Activated CD8-positive, alpha-beta T cell treated with anti-CD3 and anti-CD28 coated beads, Interleukin-2, amount 10 ng/mL, durations not matched to agents 7 days and 5 days (primary cell): ENCODE measurements around the gene GATAD1. TPM values are rescaled to one million over a fixed set of nuclear protein-coding genes. Genes with fewer than 3 reads are reported as not detected.
"Not testable (repeated sequence)": the region's sequence is repeated elsewhere in the genome, so short reads cannot be mapped to it uniquely, and the experiment has no call there.

Source experiments
- ATAC-seq: fragments of 150-1000 bp; cut with Tn5 transposase; one replicate; pipeline ENCODE4 v1.10.0; 2021; ENCODE audit warnings: moderate library complexity
- CTCF ChIA-PET: fragments of 350-600 bp; sonication (Branson Sonifier 250); formaldehyde crosslinking; loops from one replicate; lab custom pipeline; 2021; ENCODE audit warnings: antibody characterized with exemption; lab: Charles Lee
- POLR2A ChIA-PET: fragments of 350-600 bp; sonication (Branson Sonifier 250); formaldehyde crosslinking; loops from one replicate; lab custom pipeline; 2021; ENCODE audit warnings: antibody characterized with exemption; lab: Charles Lee
- DNase-seq: peaks from one replicate; pipeline ENCODE4 v3.0.0-alpha.2; 2020
- H3K27ac Mint-ChIP-seq: one replicate; pipeline ENCODE4 v1.8.0; 2021; ENCODE audit warnings: mild to moderate bottlenecking, mixed read lengths
- H3K27me3 Mint-ChIP-seq: one replicate; pipeline ENCODE4 v1.8.0; 2021; ENCODE audit warnings: low read depth, mixed read lengths
- H3K36me3 Mint-ChIP-seq: one replicate; pipeline ENCODE4 v1.8.0; 2021; ENCODE audit warnings: low read depth, mixed read lengths
- H3K4me1 Mint-ChIP-seq: one replicate; pipeline ENCODE4 v1.8.0; 2021; ENCODE audit warnings: low read depth, mixed read lengths
- H3K4me3 Mint-ChIP-seq: one replicate; pipeline ENCODE4 v1.8.0; 2021; ENCODE audit warnings: mild to moderate bottlenecking, mixed read lengths
- H3K9me3 Mint-ChIP-seq: one replicate; pipeline ENCODE4 v1.8.0; 2022; ENCODE audit warnings: mixed read lengths; ENCODE audit not compliant: insufficient read depth
- total RNA-seq, 2 experiments: library from RNA; stranded (reverse); gene quantifications; one replicate each; pipeline ENCODE4 v1.2.3, GENCODE V29; 2021

Gene GATAD1
- total RNA-seq, 2 experiments from 2014 or later, result 11.4 to 12.4 TPM

GRCh38 chr7:92437956-92438491 lies 9.3 kb upstream of the GATAD1 start:
- ATAC-seq, result no peak
- ChIA-PET CTCF (interaction anchor here (1.3 kb wide), 1 partner anchor 23 kb away, joined by 3 read pairs; no protein-coding TSS in a partner anchor), POLR2A (interaction anchor here (0.7 kb wide), 1 partner anchor 231 kb away, joined by 4 read pairs; no protein-coding TSS in a partner anchor)
- Mint-ChIP-seq H3K4me1 (no peaks in the 10 kb centered on the region), H3K27me3 (no peaks in the 10 kb centered on the region), H3K27ac (no peak overlapping the region), H3K36me3 (no peaks in the 10 kb centered on the region), H3K4me3 (no peak overlapping the region), H3K9me3 (no peaks in the 10 kb centered on the region)
- DNase-seq, result no peak

- H3K27me3 Mint-ChIP-seq, H3K9me3 Mint-ChIP-seq, DNase-seq, ATAC-seq, POLR2A ChIA-PET, H3K4me3 Mint-ChIP-seq, H3K27ac Mint-ChIP-seq, H3K36me3 Mint-ChIP-seq, H3K4me1 Mint-ChIP-seq, CTCF ChIA-PET: not testable (repeated sequence)
Measured at GRCh38 chr7:92442720-92443119, 4.6 kb upstream of the GATAD1 start.

- peaks cover 18% of the 10 kb centered on the region for H3K36me3 Mint-ChIP-seq
- H3K4me3 Mint-ChIP-seq, result peak overlapping the region; percentile 76
- DNase-seq (no peak), ATAC-seq (no peak)
- H3K9me3 Mint-ChIP-seq, result no peaks in the 10 kb centered on the region
- CTCF ChIA-PET, result interaction anchor here (0.6 to 6.4 kb wide), 33 partner anchors 11 to 1357 kb away, joined by 3 to 84 read pairs (median 5); partner anchors contain the start of genes AKAP9, ANKIB1, CYP51A1 and KRIT1
- POLR2A ChIA-PET, result interaction anchor here (0.8 to 2.9 kb wide), 13 partner anchors 15 to 1402 kb away, joined by 3 to 33 read pairs (median 5); partner anchors contain the start of genes AKAP9, ANKIB1, CYP51A1 and KRIT1
- peak overlapping the region; percentile 93 for H3K27ac Mint-ChIP-seq
- no peaks in the 10 kb centered on the region for H3K27me3 Mint-ChIP-seq
- H3K4me1 Mint-ChIP-seq, result peaks cover 7% of the 10 kb centered on the region
Measured at GRCh38 chr7:92446869-92447344, 375 bp upstream of the GATAD1 start.

DNA sequence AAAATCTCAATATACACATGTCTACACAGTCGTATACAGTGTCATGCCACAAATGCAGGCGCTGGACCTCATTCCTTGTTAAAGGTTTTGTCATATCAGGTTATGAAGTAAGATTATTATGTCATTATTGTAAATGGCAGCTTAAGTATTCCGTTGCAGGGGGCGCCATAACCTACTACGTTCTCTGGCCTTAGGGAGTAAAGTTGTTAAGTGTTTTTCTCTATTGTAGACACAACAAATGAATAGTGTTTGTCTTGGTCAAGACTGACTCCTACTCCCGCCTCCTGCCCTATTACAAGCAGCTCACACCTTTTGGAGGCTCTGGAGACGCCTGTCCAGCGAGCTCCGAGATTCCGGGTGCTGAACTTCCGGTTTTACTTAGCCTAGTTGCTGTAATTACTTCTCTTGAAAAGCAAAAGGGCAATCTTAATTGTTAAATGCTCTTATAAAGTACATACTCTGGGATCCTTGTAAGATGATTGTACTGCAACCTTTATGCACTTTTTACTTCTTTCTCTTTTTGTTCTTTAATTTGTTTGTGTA lies 994 bp downstream of the GATAD1 start:
- Mint-ChIP-seq H3K9me3 (no peaks in the 10 kb centered on the region), H3K4me1 (peaks cover 7% of the 10 kb centered on the region), H3K4me3 (peak overlapping the region; percentile 76), H3K27me3 (no peaks in the 10 kb centered on the region), H3K27ac (peak overlapping the region; percentile 86), H3K36me3 (peaks cover 24% of the 10 kb centered on the region)
- DNase-seq (peak; percentile 81), ATAC-seq (peak; percentile 63)
- ChIA-PET CTCF (interaction anchor here (0.9 to 6.4 kb wide), 27 partner anchors 9 to 623 kb away, joined by 3 to 84 read pairs (median 7); partner anchors contain the start of genes ANKIB1, CYP51A1, KRIT1 and MTERF1), POLR2A (interaction anchor here (0.5 to 2.9 kb wide), 14 partner anchors 8 to 568 kb away, joined by 3 to 33 read pairs (median 6); partner anchors contain the start of genes ANKIB1, CYP51A1, KRIT1 and LRRD1)

DNA sequence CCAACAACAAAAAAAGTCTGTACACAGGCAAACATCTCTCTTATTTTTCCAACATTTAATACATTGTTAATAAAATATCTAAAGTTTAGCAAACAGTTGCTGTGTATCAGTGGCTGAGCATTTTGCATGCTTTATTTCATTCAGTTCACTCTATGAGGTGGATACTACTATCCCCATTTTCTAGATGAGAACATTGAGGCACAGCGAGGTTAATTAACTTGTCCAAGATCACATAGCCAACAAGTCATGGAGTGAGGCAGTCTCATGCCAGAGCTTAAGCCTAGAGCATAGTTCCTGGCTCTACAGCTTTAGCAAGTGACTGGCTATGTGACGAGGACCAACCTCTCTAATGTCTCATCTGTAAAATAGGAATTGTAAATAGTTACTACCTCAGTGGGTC lies 4.4 kb downstream of the GATAD1 start:
- H3K9me3 Mint-ChIP-seq, result no peaks in the 10 kb centered on the region
- H3K4me3 Mint-ChIP-seq, result no peak overlapping the region
- H3K27ac Mint-ChIP-seq, result no peak overlapping the region
- ATAC-seq (no peak), DNase-seq (no peak)
- CTCF ChIA-PET, result interaction anchor here (2.0 to 4.0 kb wide), 2 partner anchors 9 to 28 kb away, joined by 12 to 17 read pairs; no protein-coding TSS in a partner anchor
- no peaks in the 10 kb centered on the region for H3K27me3 Mint-ChIP-seq
- POLR2A ChIA-PET, result no interaction called here
- H3K4me1 Mint-ChIP-seq, result peaks cover 5% of the 10 kb centered on the region
- peaks cover 39% of the 10 kb centered on the region for H3K36me3 Mint-ChIP-seq

DNA sequence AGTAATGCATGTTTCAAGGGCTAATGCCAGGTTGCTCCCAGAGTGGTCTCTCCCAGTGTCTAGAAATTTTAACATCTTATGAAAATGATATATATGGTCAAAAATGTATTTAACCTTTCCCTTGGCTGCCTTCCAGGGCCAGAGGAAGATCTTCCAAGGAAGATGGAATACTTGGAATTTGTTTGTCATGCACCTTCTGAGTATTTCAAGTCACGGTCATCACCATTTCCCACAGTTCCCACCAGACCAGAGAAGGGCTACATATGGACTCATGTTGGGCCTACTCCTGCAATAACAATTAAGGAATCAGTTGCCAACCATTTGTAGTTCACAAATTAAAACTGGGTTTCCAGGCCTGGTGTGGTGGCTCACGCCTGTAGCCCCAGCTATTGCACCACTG lies 9.0 kb downstream of the GATAD1 start:
- POLR2A ChIA-PET, result interaction anchor here (0.8 kb wide), 1 partner anchor 8 kb away, joined by 3 read pairs; no protein-coding TSS in a partner anchor
- ATAC-seq (no peak), DNase-seq (no peak)
- no peak overlapping the region for H3K4me3 Mint-ChIP-seq
- peaks cover 28% of the 10 kb centered on the region for H3K36me3 Mint-ChIP-seq
- no peaks in the 10 kb centered on the region for H3K4me1 Mint-ChIP-seq
- no peaks in the 10 kb centered on the region for H3K27me3 Mint-ChIP-seq
- CTCF ChIA-PET, result no interaction called here
- H3K9me3 Mint-ChIP-seq, result no peaks in the 10 kb centered on the region
- no peak overlapping the region for H3K27ac Mint-ChIP-seq

- Mint-ChIP-seq H3K9me3 (no peaks in the 10 kb centered on the region), H3K36me3 (peaks cover 12% of the 10 kb centered on the region), H3K4me1 (no peaks in the 10 kb centered on the region), H3K27me3 (no peaks in the 10 kb centered on the region), H3K4me3 (no peak overlapping the region), H3K27ac (no peak overlapping the region)
- POLR2A ChIA-PET, result no interaction called here
- DNase-seq, result no peak
- no peak for ATAC-seq
- CTCF ChIA-PET, result interaction anchor here (0.9 to 3.1 kb wide), 4 partner anchors 10 to 629 kb away, joined by 3 to 33 read pairs (median 10); partner anchors contain the start of gene GATAD1
Measured at GRCh38 chr7:92460109-92460508, 12.8 kb downstream of the GATAD1 start.

DNA sequence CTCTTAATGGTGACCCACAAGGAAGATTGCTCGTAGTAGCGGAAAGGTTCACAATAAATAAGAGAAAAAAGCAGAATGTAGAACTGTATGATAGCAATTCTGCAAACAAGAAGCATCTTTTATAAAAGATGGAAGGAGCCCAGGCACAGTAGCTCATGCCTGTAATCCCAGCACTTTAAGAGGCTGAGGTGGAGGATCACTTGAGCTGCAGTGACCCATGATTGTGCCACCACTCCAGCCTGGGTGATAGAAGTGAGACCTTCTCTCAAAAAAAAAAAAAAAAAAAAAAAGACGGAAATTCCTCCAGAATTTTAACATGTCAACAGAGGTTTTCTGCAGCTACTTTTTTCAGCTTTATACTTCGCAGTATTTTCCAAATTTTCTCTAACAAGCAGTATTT lies 13.2 kb downstream of the GATAD1 start:
- Mint-ChIP-seq H3K9me3 (no peaks in the 10 kb centered on the region), H3K27ac (no peak overlapping the region), H3K4me3 (no peak overlapping the region), H3K4me1 (no peaks in the 10 kb centered on the region), H3K36me3 (peaks cover 12% of the 10 kb centered on the region), H3K27me3 (no peaks in the 10 kb centered on the region)
- DNase-seq (no peak), ATAC-seq (no peak)
- ChIA-PET POLR2A (no interaction called here), CTCF (interaction anchor here (0.6 to 3.1 kb wide), 10 partner anchors 10 to 630 kb away, joined by 3 to 33 read pairs (median 4); partner anchors contain the start of genes ANKIB1, GATAD1 and KRIT1)

DNA sequence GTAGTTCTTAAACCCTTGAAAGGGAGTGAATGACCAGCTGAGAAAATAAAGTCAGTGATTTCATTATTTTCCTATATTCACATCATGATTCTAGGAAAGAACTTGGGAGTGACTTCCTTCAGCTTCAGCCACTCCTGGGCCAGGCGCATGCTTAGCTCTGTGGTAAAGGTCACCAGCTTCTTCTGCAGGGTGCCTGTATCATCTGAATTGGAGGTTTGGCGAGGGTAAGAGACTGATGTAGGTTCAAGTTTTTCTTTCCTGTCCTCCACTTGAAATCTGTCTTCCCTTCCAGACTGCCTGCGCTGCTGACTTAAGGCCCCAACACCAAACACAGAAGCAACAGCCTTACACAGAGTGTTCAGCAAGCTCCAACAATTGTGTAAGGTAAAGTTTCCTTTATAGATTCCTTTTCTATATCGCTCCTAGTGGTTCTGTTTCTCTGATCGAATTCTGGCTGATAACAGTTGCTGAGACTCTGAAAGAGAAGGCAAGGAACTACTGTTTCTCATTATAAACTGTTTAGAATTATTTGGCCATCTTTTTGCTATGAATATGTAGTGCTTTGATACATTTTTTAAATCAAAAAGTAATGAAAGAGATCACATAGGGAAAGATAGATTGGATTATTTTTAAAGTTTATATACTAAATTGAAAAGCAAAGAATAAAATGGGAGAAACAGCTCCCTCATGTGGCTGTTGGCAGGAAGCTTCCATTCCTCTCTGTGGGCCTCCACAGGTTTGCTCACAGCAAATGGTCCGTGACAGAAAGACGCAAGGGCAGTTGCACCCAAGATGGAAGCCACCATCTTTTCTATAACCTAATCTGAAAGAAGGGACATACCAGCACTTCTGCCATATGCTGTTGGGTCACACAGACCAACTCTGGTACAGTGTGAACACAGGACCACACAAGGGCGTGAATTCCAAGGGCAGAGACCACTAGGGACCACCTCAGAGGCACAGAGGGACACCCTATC lies 14.0 kb downstream of the GATAD1 start:
- Mint-ChIP-seq H3K27ac (no peak overlapping the region), H3K4me1 (no peaks in the 10 kb centered on the region), H3K9me3 (no peaks in the 10 kb centered on the region), H3K4me3 (no peak overlapping the region), H3K27me3 (no peaks in the 10 kb centered on the region), H3K36me3 (peaks cover 7% of the 10 kb centered on the region)
- ChIA-PET POLR2A (interaction anchor here (0.8 kb wide), 1 partner anchor 14 kb away, joined by 3 read pairs; the partner anchor contains the start of gene GATAD1), CTCF (interaction anchor here (0.6 to 3.1 kb wide), 16 partner anchors 9 to 631 kb away, joined by 3 to 33 read pairs (median 3); partner anchors contain the start of genes ANKIB1, GATAD1, KRIT1 and PEX1)
- peak; percentile 76 for ATAC-seq
- peak; percentile 51 for DNase-seq

- Mint-ChIP-seq H3K4me3 (no peak overlapping the region), H3K27ac (no peak overlapping the region), H3K9me3 (no peaks in the 10 kb centered on the region), H3K36me3 (peaks cover 3% of the 10 kb centered on the region), H3K4me1 (no peaks in the 10 kb centered on the region), H3K27me3 (no peaks in the 10 kb centered on the region)
- no peak for ATAC-seq
- ChIA-PET CTCF (interaction anchor here (2.3 to 3.1 kb wide), 2 partner anchors 15 to 38 kb away, joined by 12 to 33 read pairs; partner anchors contain the start of gene GATAD1), POLR2A (no interaction called here)
- DNase-seq, result no peak
Measured at GRCh38 chr7:92462560-92462959, 15.3 kb downstream of the GATAD1 start.

GRCh38 chr7:92464515-92464914 lies 17.2 kb downstream of the GATAD1 start:
- Mint-ChIP-seq H3K27ac (no peak overlapping the region), H3K4me1 (no peaks in the 10 kb centered on the region), H3K4me3 (no peak overlapping the region), H3K27me3 (no peaks in the 10 kb centered on the region), H3K36me3 (peaks cover 3% of the 10 kb centered on the region), H3K9me3 (peaks cover 12% of the 10 kb centered on the region)
- CTCF ChIA-PET, result interaction anchor here (1.0 to 1.1 kb wide), 2 partner anchors 16 to 634 kb away, joined by 3 to 4 read pairs; no protein-coding TSS in a partner anchor
- DNase-seq (no peak), ATAC-seq (no peak)
- POLR2A ChIA-PET, result interaction anchor here (0.5 to 0.7 kb wide), 2 partner anchors 92 to 119 kb away, joined by 3 read pairs; no protein-coding TSS in a partner anchor
